ENCODE measurements around the gene SLC11A1. TPM values are rescaled to one million over a fixed set of nuclear protein-coding genes. Genes with fewer than 3 reads are reported as not detected.
A peak's percentile ranks its signal among the peaks of the same experiment; 100 is the strongest.

The SLC11A1 gene
- total RNA-seq, 2 experiments from 2014 or later, result 0.13 to 0.23 TPM

- Mint-ChIP-seq H3K27me3 (no peaks in the 10 kb centered on the region), H3K36me3 (ENCODE audit: low read depth) (peaks cover 23% of the 10 kb centered on the region), H3K4me1 (ENCODE audit: low read depth) (peaks cover 33% of the 10 kb centered on the region), H3K9me3 (no peaks in the 10 kb centered on the region), H3K4me3 (peak overlapping the region; percentile 86), H3K27ac (peak overlapping the region; percentile 91)
- ChIA-PET POLR2A (interaction anchor here (0.6 to 2.0 kb wide), 8 partner anchors 12 to 272 kb away, joined by 3 to 6 read pairs (median 4); partner anchors contain the start of genes AAMP, BCS1L, PNKD and RNF25), CTCF (interaction anchor here (1.5 kb wide), 1 partner anchor 99 kb away, joined by 6 read pairs; no protein-coding TSS in a partner anchor)
- DNase-seq (peak; percentile 50), ATAC-seq (no peak)
- intact Hi-C loops (cut with micrococcal nuclease), result loop anchor here (10.0 kb wide), 1 partner anchor 64 kb away; no protein-coding TSS in a partner anchor
- TF ChIP-seq CTCF (IDR thresholded peaks at IDR 0.05), result no peak
These were observed 18.3 kb downstream of the SLC11A1 start for GRCh38 chr2:218400167-218400929.

- TF ChIP-seq CTCF (IDR thresholded peaks at IDR 0.05), result no peak
- ChIA-PET POLR2A (interaction anchor here (1.1 to 2.0 kb wide), 6 partner anchors 11 to 258 kb away, joined by 3 to 6 read pairs (median 4); partner anchors contain the start of genes AAMP, BCS1L, PNKD and ZNF142), CTCF (no interaction called here)
- peaks cover 26% of the 10 kb centered on the region for H3K36me3 Mint-ChIP-seq (ENCODE audit: low read depth)
- H3K9me3 Mint-ChIP-seq, result no peaks in the 10 kb centered on the region
- intact Hi-C loops (cut with micrococcal nuclease), result loop anchor here (10.0 kb wide), 1 partner anchor 64 kb away; no protein-coding TSS in a partner anchor
- peaks cover 37% of the 10 kb centered on the region for H3K4me1 Mint-ChIP-seq (ENCODE audit: low read depth)
- H3K4me3 Mint-ChIP-seq, result peak overlapping the region; percentile 86
- no peak for ATAC-seq
- H3K27ac Mint-ChIP-seq, result peak overlapping the region; percentile 49
- no peaks in the 10 kb centered on the region for H3K27me3 Mint-ChIP-seq
- DNase-seq, result peak; percentile 11
These were observed 19.1 kb downstream of the SLC11A1 start for GRCh38 chr2:218400930-218401881.

GRCh38 chr2:218401890-218402289 is 19.8 kb downstream of the SLC11A1 start:
- ATAC-seq (no peak), DNase-seq (no peak)
- POLR2A ChIA-PET, result interaction anchor here (1.1 to 1.5 kb wide), 3 partner anchors 10 to 112 kb away, joined by 3 to 4 read pairs (median 3); no protein-coding TSS in a partner anchor
- no peaks in the 10 kb centered on the region for H3K9me3 Mint-ChIP-seq
- peaks cover 40% of the 10 kb centered on the region for H3K4me1 Mint-ChIP-seq (ENCODE audit: low read depth)
- intact Hi-C loops (cut with micrococcal nuclease), result loop anchor here (10.0 kb wide), 1 partner anchor 63 kb away; no protein-coding TSS in a partner anchor
- H3K36me3 Mint-ChIP-seq (ENCODE audit: low read depth), result peaks cover 26% of the 10 kb centered on the region
- peak overlapping the region; percentile 86 for H3K4me3 Mint-ChIP-seq
- H3K27ac Mint-ChIP-seq, result peak overlapping the region; percentile 49
- CTCF ChIA-PET, result no interaction called here
- no peak for TF ChIP-seq CTCF (IDR thresholded peaks at IDR 0.05)
- H3K27me3 Mint-ChIP-seq, result no peaks in the 10 kb centered on the region

- Mint-ChIP-seq H3K36me3 (ENCODE audit: low read depth) (peaks cover 26% of the 10 kb centered on the region), H3K27ac (no peak overlapping the region), H3K4me3 (no peak overlapping the region), H3K27me3 (peaks cover 2% of the 10 kb centered on the region), H3K9me3 (no peaks in the 10 kb centered on the region), H3K4me1 (ENCODE audit: low read depth) (peaks cover 40% of the 10 kb centered on the region)
- ATAC-seq (no peak), DNase-seq (no peak)
- no peak for TF ChIP-seq CTCF (IDR thresholded peaks at IDR 0.05)
- CTCF ChIA-PET, result no interaction called here
- POLR2A ChIA-PET, result interaction anchor here (1.3 kb wide), 1 partner anchor 256 kb away, joined by 4 read pairs; the partner anchor contains the start of genes BCS1L and ZNF142
- intact Hi-C loops (cut with micrococcal nuclease), result loop anchor here (10.0 kb wide), 1 partner anchor 62 kb away; no protein-coding TSS in a partner anchor
These were observed 20.4 kb downstream of the SLC11A1 start for GRCh38 chr2:218402491-218402901.

Data from activated CD8-positive, alpha-beta T cell treated with anti-CD3 and anti-CD28 coated beads for 36 hours (primary cell).